HepG2 (cell line): ENCODE measurements around the gene PRCD. TPM values are rescaled to one million over a fixed set of nuclear protein-coding genes. Genes with fewer than 3 reads are reported as not detected.
A peak's percentile ranks its signal among the peaks of the same experiment; 100 is the strongest.

Source experiments
- CEBPB ChIP-seq: IDR thresholded peaks from 2 replicates; pipeline ENCODE4 v1.6.1; 2011; ENCODE audit warnings: low read depth, low read length, improper control_type of control experiment, borderline replicate concordance
- HOXA7 ChIP-seq: sonication (generic); formaldehyde crosslinking; IDR thresholded peaks from 2 replicates; pipeline ENCODE4 v1.8.1; 2022; ENCODE audit warnings: mild to moderate bottlenecking, missing genetic modification reagents, moderate library complexity
- MAFK ChIP-seq, 2 experiments: IDR thresholded peaks in 1 of 2; conservative IDR thresholded peaks in 1 of 2; 2 replicates each; pipeline ENCODE4 v1.6.1; 2011; ENCODE audit warnings: improper control_type of control experiment in 2 of 2, low read length in 2 of 2
- MBD4 ChIP-seq: IDR thresholded peaks from 2 replicates; pipeline ENCODE4 v1.6.1; 2012; ENCODE audit warnings: low read length, inconsistent platforms, borderline replicate concordance
- NFIB ChIP-seq: sonication (generic); formaldehyde crosslinking; IDR thresholded peaks from 2 replicates; pipeline ENCODE4 v1.9.0; 2021; ENCODE audit warnings: missing genetic modification reagents, mild to moderate bottlenecking, borderline replicate concordance
- SRSF9 ChIP-seq: fragments of 200-400 bp; formaldehyde crosslinking; IDR thresholded peaks from 2 replicates; pipeline ENCODE4 v1.6.1; 2018; ENCODE audit warnings: borderline replicate concordance, mild to moderate bottlenecking, low read depth, low read length; ENCODE audit not compliant: insufficient read depth, poor library complexity, severe bottlenecking
- TCF7 ChIP-seq: sonication (generic); IDR thresholded peaks from 2 replicates; pipeline ENCODE4 v1.6.1; 2016; ENCODE audit warnings: antibody characterized with exemption, low read depth
- THAP11 ChIP-seq: IDR thresholded peaks from 2 replicates; pipeline ENCODE4 v1.6.1; 2016; ENCODE audit warnings: missing biosample characterization, missing genetic modification reagents
- YY1 ChIP-seq: IDR thresholded peaks from 2 replicates; pipeline ENCODE4 v1.6.1; 2011; ENCODE audit warnings: low read length, low read depth, moderate library complexity, mild to moderate bottlenecking; ENCODE audit not compliant: insufficient read depth, insufficient replicate concordance
- ZKSCAN8 ChIP-seq: IDR thresholded peaks from 2 replicates; pipeline ENCODE4 v1.6.1; 2016; ENCODE audit warnings: borderline replicate concordance, missing genetic modification reagents, missing compliant biosample characterization
- ZNF263 ChIP-seq: sonication (generic); formaldehyde crosslinking; IDR thresholded peaks from 2 replicates; pipeline ENCODE4 v1.4.0; 2020; ENCODE audit warnings: missing genetic modification reagents
- ZNF839 ChIP-seq: sonication (generic); formaldehyde crosslinking; IDR thresholded peaks from 2 replicates; pipeline ENCODE4 v1.4.0; 2020; ENCODE audit warnings: missing genetic modification reagents, mild to moderate bottlenecking, borderline replicate concordance
- polyA plus RNA-seq, 8 experiments: library from polyadenylated mRNA; depleted of rRNA in 3 of 8; stranded (reverse) in 7 of 8; unstranded in 1 of 8; fragments of >200 nt; fragmentation: Illumina TruSeq in 4 of 8; extraction: Trizol in 4 of 8; gene quantifications; 2 replicates each; pipeline versions ENCODE4 v1.2.1 to v1.2.3, GENCODE V29; 2011 to 2016; ENCODE audit warnings: low read depth in 4 of 8, missing spikeins in 1 of 8, mixed read lengths in 1 of 8; ENCODE audit not compliant: insufficient read depth in 1 of 8
- total RNA-seq, 5 experiments: library from RNA; depleted of rRNA; stranded (reverse); fragments of >200 nt; fragmentation: Illumina TruSeq; extraction: Trizol; gene quantifications; 2 replicates each; pipeline ENCODE4 v1.2.3, GENCODE V29; 2016; ENCODE audit warnings: low read depth in 1 of 5
- TF ChIP-seq, protein P1 (sequence below): sonication (generic); formaldehyde crosslinking; IDR thresholded peaks from 2 replicates; pipeline ENCODE4 v1.4.0; 2020; ENCODE audit warnings: mild to moderate bottlenecking, missing genetic modification reagents
- TF ChIP-seq, protein P2 (sequence below): sonication (generic); formaldehyde crosslinking; conservative IDR thresholded peaks from 2 replicates; pipeline ENCODE4 v1.5.0; 2020; ENCODE audit warnings: missing genetic modification reagents
- TF ChIP-seq, protein P3 (sequence below): sonication (generic); formaldehyde crosslinking; IDR thresholded peaks from 2 replicates; pipeline ENCODE4 v1.9.0; 2022; ENCODE audit warnings: missing genetic modification reagents, mild to moderate bottlenecking, borderline replicate concordance
- TF ChIP-seq, protein P4 (sequence below): sonication (generic); formaldehyde crosslinking; IDR thresholded peaks from 2 replicates; pipeline ENCODE4 v1.5.1; 2020; ENCODE audit warnings: mild to moderate bottlenecking, missing genetic modification reagents, borderline replicate concordance
- TF ChIP-seq, protein P5 (sequence below): sonication (generic); formaldehyde crosslinking; IDR thresholded peaks from 2 replicates; pipeline ENCODE4 v1.9.0; 2021; ENCODE audit warnings: missing genetic modification reagents, mild to moderate bottlenecking, borderline replicate concordance
- TF ChIP-seq, protein P6 (sequence below): sonication (generic); formaldehyde crosslinking; IDR thresholded peaks from 2 replicates; pipeline ENCODE4 v1.5.0; 2020; ENCODE audit warnings: missing genetic modification reagents
- TF ChIP-seq, protein P7 (sequence below): sonication (generic); formaldehyde crosslinking; IDR thresholded peaks from 2 replicates; pipeline ENCODE4 v1.5.0; 2020; ENCODE audit warnings: mild to moderate bottlenecking, missing genetic modification reagents

Gene PRCD
- total and polyA plus RNA-seq, 2 of the 13 experiments (the other 11 are each of a cell fraction or from before 2014, with no cell fraction given) = 0.51 TPM; not detected in 1

DNA sequence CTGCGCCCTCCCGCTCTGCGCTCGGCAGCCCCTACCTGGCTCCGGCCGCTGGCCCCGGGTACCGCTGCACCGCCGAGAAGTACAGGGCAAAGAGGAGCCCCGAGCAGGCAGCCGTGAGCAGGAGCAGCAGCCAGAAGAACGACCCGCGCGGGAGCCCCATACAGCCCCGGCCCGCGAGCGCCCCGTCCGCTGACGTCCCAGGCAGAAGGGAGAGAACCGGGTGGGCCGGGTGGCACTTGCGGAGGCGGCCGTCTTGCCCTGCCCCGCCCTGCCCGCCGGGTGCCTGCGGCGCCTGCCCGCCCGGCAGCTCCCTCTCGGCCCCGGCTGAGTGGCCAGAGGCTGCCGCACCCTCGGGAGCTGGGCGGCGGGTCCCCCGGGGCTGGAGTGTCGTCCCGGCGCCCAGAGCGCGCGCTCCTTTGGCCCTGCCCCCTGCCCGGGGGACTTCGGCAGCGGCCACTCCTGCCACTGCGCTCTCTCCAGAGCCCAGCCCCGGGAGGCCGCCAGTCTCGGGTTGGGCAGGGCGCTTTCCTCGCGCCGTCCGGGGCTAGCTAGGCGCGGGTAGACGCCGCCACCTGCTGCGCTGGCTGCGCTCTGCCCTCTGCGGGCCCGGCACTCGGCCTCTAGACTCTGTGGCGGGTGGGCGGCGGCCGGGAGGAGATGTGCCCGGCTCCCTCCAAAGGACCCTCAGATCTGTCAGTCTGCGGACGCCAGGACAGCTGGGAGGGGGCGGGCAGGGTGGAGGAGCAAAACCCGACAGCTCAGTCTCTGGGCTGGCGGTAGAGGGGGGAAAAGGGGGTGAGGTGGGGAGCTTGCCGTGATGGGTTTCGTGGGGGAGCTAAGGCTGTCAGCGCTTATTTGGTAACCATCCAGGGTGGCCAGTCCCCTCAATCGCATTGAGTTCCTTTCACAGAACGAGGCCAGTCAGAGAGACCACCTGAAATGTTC is 46.1 kb downstream of the PRCD start, which contains the start of gene ST6GALNAC2 (continued):
- TF ChIP-seq TCF7 (no peak), ZNF839 (no peak), NFIB (CRISPR knock-in tag) (no peak), MAFK (conservative IDR thresholded peaks at IDR 0.05 in 1 of 2, IDR thresholded peaks at IDR 0.05 in 1 of 2; ENCODE audit: low read length in 2 of 2) (no peak), HOXA7 (CRISPR knock-in tag) (no peak), THAP11 (CRISPR knock-in tag) (peak; percentile 65; the same call in 1 of the 2 replicates), CEBPB (no peak), SRSF9 (no peak), ZKSCAN8 (CRISPR knock-in tag) (no peak), MBD4 (no peak), YY1 (peak; percentile 57), ZNF263 (CRISPR knock-in tag) (no peak)
- TF ChIP-seq, protein P1, sequence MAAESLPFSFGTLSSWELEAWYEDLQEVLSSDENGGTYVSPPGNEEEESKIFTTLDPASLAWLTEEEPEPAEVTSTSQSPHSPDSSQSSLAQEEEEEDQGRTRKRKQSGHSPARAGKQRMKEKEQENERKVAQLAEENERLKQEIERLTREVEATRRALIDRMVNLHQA (CRISPR knock-in tag) = no peak
- TF ChIP-seq, protein P2, sequence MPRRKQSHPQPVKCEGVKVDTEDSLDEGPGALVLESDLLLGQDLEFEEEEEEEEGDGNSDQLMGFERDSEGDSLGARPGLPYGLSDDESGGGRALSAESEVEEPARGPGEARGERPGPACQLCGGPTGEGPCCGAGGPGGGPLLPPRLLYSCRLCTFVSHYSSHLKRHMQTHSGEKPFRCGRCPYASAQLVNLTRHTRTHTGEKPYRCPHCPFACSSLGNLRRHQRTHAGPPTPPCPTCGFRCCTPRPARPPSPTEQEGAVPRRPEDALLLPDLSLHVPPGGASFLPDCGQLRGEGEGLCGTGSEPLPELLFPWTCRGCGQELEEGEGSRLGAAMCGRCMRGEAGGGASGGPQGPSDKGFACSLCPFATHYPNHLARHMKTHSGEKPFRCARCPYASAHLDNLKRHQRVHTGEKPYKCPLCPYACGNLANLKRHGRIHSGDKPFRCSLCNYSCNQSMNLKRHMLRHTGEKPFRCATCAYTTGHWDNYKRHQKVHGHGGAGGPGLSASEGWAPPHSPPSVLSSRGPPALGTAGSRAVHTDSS (CRISPR knock-in tag) = no peak
- TF ChIP-seq, protein P3, sequence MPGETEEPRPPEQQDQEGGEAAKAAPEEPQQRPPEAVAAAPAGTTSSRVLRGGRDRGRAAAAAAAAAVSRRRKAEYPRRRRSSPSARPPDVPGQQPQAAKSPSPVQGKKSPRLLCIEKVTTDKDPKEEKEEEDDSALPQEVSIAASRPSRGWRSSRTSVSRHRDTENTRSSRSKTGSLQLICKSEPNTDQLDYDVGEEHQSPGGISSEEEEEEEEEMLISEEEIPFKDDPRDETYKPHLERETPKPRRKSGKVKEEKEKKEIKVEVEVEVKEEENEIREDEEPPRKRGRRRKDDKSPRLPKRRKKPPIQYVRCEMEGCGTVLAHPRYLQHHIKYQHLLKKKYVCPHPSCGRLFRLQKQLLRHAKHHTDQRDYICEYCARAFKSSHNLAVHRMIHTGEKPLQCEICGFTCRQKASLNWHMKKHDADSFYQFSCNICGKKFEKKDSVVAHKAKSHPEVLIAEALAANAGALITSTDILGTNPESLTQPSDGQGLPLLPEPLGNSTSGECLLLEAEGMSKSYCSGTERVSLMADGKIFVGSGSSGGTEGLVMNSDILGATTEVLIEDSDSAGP = peak; percentile 48; the same call in 1 of the 2 replicates
- TF ChIP-seq, protein P4, sequence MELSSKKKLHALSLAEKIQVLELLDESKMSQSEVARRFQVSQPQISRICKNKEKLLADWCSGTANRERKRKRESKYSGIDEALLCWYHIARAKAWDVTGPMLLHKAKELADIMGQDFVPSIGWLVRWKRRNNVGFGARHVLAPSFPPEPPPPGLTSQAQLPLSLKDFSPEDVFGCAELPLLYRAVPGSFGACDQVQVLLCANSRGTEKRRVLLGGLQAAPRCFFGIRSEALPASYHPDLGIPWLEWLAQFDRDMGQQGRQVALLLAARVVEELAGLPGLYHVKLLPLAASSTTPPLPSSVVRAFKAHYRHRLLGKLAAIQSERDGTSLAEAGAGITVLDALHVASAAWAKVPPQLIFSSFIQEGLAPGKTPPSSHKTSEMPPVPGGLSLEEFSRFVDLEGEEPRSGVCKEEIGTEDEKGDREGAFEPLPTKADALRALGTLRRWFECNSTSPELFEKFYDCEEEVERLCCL = no peak
- TF ChIP-seq, protein P5, sequence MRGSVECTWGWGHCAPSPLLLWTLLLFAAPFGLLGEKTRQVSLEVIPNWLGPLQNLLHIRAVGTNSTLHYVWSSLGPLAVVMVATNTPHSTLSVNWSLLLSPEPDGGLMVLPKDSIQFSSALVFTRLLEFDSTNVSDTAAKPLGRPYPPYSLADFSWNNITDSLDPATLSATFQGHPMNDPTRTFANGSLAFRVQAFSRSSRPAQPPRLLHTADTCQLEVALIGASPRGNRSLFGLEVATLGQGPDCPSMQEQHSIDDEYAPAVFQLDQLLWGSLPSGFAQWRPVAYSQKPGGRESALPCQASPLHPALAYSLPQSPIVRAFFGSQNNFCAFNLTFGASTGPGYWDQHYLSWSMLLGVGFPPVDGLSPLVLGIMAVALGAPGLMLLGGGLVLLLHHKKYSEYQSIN = no peak
- TF ChIP-seq, protein P6, sequence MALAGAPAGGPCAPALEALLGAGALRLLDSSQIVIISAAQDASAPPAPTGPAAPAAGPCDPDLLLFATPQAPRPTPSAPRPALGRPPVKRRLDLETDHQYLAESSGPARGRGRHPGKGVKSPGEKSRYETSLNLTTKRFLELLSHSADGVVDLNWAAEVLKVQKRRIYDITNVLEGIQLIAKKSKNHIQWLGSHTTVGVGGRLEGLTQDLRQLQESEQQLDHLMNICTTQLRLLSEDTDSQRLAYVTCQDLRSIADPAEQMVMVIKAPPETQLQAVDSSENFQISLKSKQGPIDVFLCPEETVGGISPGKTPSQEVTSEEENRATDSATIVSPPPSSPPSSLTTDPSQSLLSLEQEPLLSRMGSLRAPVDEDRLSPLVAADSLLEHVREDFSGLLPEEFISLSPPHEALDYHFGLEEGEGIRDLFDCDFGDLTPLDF (CRISPR knock-in tag) = no peak
- TF ChIP-seq, protein P7, sequence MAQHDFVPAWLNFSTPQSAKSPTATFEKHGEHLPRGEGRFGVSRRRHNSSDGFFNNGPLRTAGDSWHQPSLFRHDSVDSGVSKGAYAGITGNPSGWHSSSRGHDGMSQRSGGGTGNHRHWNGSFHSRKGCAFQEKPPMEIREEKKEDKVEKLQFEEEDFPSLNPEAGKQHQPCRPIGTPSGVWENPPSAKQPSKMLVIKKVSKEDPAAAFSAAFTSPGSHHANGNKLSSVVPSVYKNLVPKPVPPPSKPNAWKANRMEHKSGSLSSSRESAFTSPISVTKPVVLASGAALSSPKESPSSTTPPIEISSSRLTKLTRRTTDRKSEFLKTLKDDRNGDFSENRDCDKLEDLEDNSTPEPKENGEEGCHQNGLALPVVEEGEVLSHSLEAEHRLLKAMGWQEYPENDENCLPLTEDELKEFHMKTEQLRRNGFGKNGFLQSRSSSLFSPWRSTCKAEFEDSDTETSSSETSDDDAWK (CRISPR knock-in tag) = no peak
